HEK293 (cell line): ENCODE data around the gene TNS4.

Experiments used
- CTCF ChIP-seq: fragments of 450-650 bp; formaldehyde crosslinking; IDR thresholded peaks from 2 replicates; pipeline ENCODE4 v1.5.1; 2016; ENCODE audit warnings: missing biosample characterization, missing genetic modification characterization
- KLF9 ChIP-seq: fragments of 450-650 bp; formaldehyde crosslinking; IDR thresholded peaks from 2 replicates; pipeline ENCODE4 v1.5.1; 2016; ENCODE audit warnings: missing biosample characterization, missing genetic modification characterization, low read depth
- SALL2 ChIP-seq: fragments of 450-650 bp; formaldehyde crosslinking; IDR thresholded peaks from 2 replicates; pipeline ENCODE4 v1.5.0; 2017; ENCODE audit warnings: missing biosample characterization, mild to moderate bottlenecking, missing genetic modification characterization, borderline replicate concordance
- ZNF449 ChIP-seq: fragments of 450-650 bp; formaldehyde crosslinking; IDR thresholded peaks from 2 replicates; pipeline ENCODE4 v1.5.1; 2017; ENCODE audit warnings: missing biosample characterization, mild to moderate bottlenecking, missing genetic modification characterization, moderate library complexity
- ZNF548 ChIP-seq: fragments of 450-650 bp; formaldehyde crosslinking; IDR thresholded peaks from 2 replicates; pipeline ENCODE4 v1.5.1; 2016; ENCODE audit warnings: missing biosample characterization, missing genetic modification characterization
- ZNF768 ChIP-seq: fragments of 450-650 bp; formaldehyde crosslinking; IDR thresholded peaks from 2 replicates; pipeline ENCODE4 v1.5.1; 2018; ENCODE audit warnings: missing biosample characterization, mild to moderate bottlenecking, missing genetic modification characterization

GRCh38 chr17:40495140-40495539, 6.3 kb downstream of the TNS4 start:
- TF ChIP-seq CTCF (tag by site-specific recombination) (no peak), SALL2 (no peak), ZNF768 (no peak), ZNF449 (tag by site-specific recombination) (no peak), KLF9 (tag by site-specific recombination) (no peak), ZNF548 (tag by site-specific recombination) (no peak)
